Adrenal gland (tissue), 5 donors: ENCODE data around the gene OLIG2.

Experiments used
- POLR2A ChIP-seq, 2 donors: fragments of 450-650 bp; IDR thresholded peaks; one replicate each; pipeline ENCODE4 v1.6.1; 2017; ENCODE audit warnings: antibody characterized with exemption in 2 of 2, mild to moderate bottlenecking in 2 of 2, moderate library complexity in 1 of 2
- TF ChIP-seq, protein P1 (sequence below), 6 experiments: fragments of 450-650 bp in 4 of 6; fragments of 200-600 bp in 2 of 6; sonication (generic) in 1 of 6; IDR thresholded peaks; 1 replicate in 5 of 6; 2 replicates in 1 of 6; pipeline versions ENCODE4 v1.5.1 to v1.8.0; 2016 to 2021; ENCODE audit warnings: antibody characterized with exemption in 6 of 6, mild to moderate bottlenecking in 2 of 6, moderate library complexity in 1 of 6
- donor health status: DM: no; HTN: no; CAD: no.

GRCh38 chr21:33053951-33054350, 28.2 kb downstream of the OLIG2 start:
- TF ChIP-seq, protein P1, sequence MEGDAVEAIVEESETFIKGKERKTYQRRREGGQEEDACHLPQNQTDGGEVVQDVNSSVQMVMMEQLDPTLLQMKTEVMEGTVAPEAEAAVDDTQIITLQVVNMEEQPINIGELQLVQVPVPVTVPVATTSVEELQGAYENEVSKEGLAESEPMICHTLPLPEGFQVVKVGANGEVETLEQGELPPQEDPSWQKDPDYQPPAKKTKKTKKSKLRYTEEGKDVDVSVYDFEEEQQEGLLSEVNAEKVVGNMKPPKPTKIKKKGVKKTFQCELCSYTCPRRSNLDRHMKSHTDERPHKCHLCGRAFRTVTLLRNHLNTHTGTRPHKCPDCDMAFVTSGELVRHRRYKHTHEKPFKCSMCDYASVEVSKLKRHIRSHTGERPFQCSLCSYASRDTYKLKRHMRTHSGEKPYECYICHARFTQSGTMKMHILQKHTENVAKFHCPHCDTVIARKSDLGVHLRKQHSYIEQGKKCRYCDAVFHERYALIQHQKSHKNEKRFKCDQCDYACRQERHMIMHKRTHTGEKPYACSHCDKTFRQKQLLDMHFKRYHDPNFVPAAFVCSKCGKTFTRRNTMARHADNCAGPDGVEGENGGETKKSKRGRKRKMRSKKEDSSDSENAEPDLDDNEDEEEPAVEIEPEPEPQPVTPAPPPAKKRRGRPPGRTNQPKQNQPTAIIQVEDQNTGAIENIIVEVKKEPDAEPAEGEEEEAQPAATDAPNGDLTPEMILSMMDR (IDR thresholded peaks at IDR 0.05), result no peak
- TF ChIP-seq POLR2A (IDR thresholded peaks at IDR 0.05), result no peak
